ENCODE data around the gene P2RY6. TPM values are rescaled to one million over a fixed set of nuclear protein-coding genes. Genes with fewer than 3 reads are reported as not detected.
A peak's percentile ranks its signal among the peaks of the same experiment; 100 is the strongest.

The P2RY6 gene
- total RNA-seq, 2 donors from 2014 or later = 7.7 to 13.4 TPM

GRCh38 chr11:73258104-73259035, 13.8 kb upstream of the P2RY6 start:
- ATAC-seq (ENCODE audit: insufficient number of reproducible peaks, low FRiP score, low read depth) (no peak), DNase-seq (ENCODE audit: low spot score) (no peak)
- peaks cover 9 to 26% of the 10 kb centered on the region in 2 donors for H3K4me1 ChIP-seq (ENCODE audit: control insufficient read depth in 1 of 2, low read depth in 2 of 2)
- H3K27ac ChIP-seq = peak overlapping the region; percentile 95 to 96
- no peaks in the 10 kb centered on the region for H3K36me3 ChIP-seq
- TF ChIP-seq CTCF (IDR thresholded peaks at IDR 0.05) = no peak
- H3K4me3 ChIP-seq = no peak overlapping the region
- H3K27me3 ChIP-seq (replicated peaks; ENCODE audit: insufficient read depth) = no peaks in the 10 kb centered on the region
- H3K9me3 ChIP-seq = no peaks in the 10 kb centered on the region

GRCh38 chr11:73259406-73260126, 12.6 kb upstream of the P2RY6 start:
- Histone ChIP-seq H3K9me3 (no peaks in the 10 kb centered on the region), H3K4me1 (ENCODE audit: control insufficient read depth in 1 of 2, low read depth in 2 of 2) (peaks cover 9 to 32% of the 10 kb centered on the region in 2 donors), H3K36me3 (no peaks in the 10 kb centered on the region), H3K27me3 (replicated peaks; ENCODE audit: insufficient read depth) (no peaks in the 10 kb centered on the region), H3K4me3 (no peak overlapping the region), H3K27ac (peak overlapping the region in 1 of 2 donors; percentile 24)
- DNase-seq (ENCODE audit: low spot score) (no peak), ATAC-seq (ENCODE audit: insufficient number of reproducible peaks, low FRiP score, low read depth) (no peak)
- TF ChIP-seq CTCF (IDR thresholded peaks at IDR 0.05) = no peak

GRCh38 chr11:73260127-73260457, 12.0 kb upstream of the P2RY6 start:
- ATAC-seq (ENCODE audit: insufficient number of reproducible peaks, low FRiP score, low read depth) (no peak), DNase-seq (ENCODE audit: low spot score) (no peak)
- H3K9me3 ChIP-seq = no peaks in the 10 kb centered on the region
- no peaks in the 10 kb centered on the region for H3K36me3 ChIP-seq
- no peaks in the 10 kb centered on the region for H3K27me3 ChIP-seq (replicated peaks; ENCODE audit: insufficient read depth)
- no peak overlapping the region for H3K4me3 ChIP-seq
- no peak for TF ChIP-seq CTCF (IDR thresholded peaks at IDR 0.05)
- peaks cover 9 to 37% of the 10 kb centered on the region in 2 donors for H3K4me1 ChIP-seq (ENCODE audit: control insufficient read depth in 1 of 2, low read depth in 2 of 2)
- no peak overlapping the region for H3K27ac ChIP-seq

- Histone ChIP-seq H3K9me3 (no peaks in the 10 kb centered on the region), H3K36me3 (no peaks in the 10 kb centered on the region), H3K4me3 (no peak overlapping the region), H3K27me3 (replicated peaks; ENCODE audit: insufficient read depth) (no peaks in the 10 kb centered on the region), H3K27ac (no peak overlapping the region), H3K4me1 (ENCODE audit: control insufficient read depth in 1 of 2, low read depth in 2 of 2) (peaks cover 14 to 48% of the 10 kb centered on the region in 2 donors)
- no peak for TF ChIP-seq CTCF (IDR thresholded peaks at IDR 0.05)
- DNase-seq (ENCODE audit: low spot score) (no peak), ATAC-seq (ENCODE audit: insufficient number of reproducible peaks, low FRiP score, low read depth) (no peak)
Observed at GRCh38 chr11:73262851-73263495, 9.2 kb upstream of the P2RY6 start.

- DNase-seq (ENCODE audit: low spot score) = no peak
- H3K27ac ChIP-seq = no peak overlapping the region
- no peak for ATAC-seq (ENCODE audit: insufficient number of reproducible peaks, low FRiP score, low read depth)
- no peak overlapping the region for H3K4me3 ChIP-seq
- H3K36me3 ChIP-seq = no peaks in the 10 kb centered on the region
- H3K4me1 ChIP-seq (ENCODE audit: control insufficient read depth in 1 of 2, low read depth in 2 of 2) = peaks cover 8 to 42% of the 10 kb centered on the region in 2 donors
- TF ChIP-seq CTCF (IDR thresholded peaks at IDR 0.05) = no peak
- H3K9me3 ChIP-seq = no peaks in the 10 kb centered on the region
- no peaks in the 10 kb centered on the region for H3K27me3 ChIP-seq (replicated peaks; ENCODE audit: insufficient read depth)
Observed at GRCh38 chr11:73263640-73264039, 8.5 kb upstream of the P2RY6 start.
